ENCODE measurements around the gene TBC1D4.

TBC1D4 gene

GRCh38 chr13:75393839-75394520, 88.0 kb downstream of the TBC1D4 start:
- no peaks in the 10 kb centered on the region for H3K36me3 ChIP-seq (ENCODE audit: insufficient read depth, low read length)
- H3K79me2 ChIP-seq (ENCODE audit: insufficient read depth, low read length): no peaks in the 10 kb centered on the region
- no peaks in the 10 kb centered on the region; the same call in 1 of the 2 replicates for H3K9me3 ChIP-seq (ENCODE audit: insufficient read depth, low read depth, low read length)
- H3K27me3 ChIP-seq (ENCODE audit: insufficient read depth, low read length, poor library complexity, severe bottlenecking): no peaks in the 10 kb centered on the region
- H4K20me1 ChIP-seq (ENCODE audit: insufficient read depth, low read length, poor library complexity, severe bottlenecking): no peaks in the 10 kb centered on the region
- no peak for TF ChIP-seq CTCF (conservative IDR thresholded peaks at IDR 0.05; ENCODE audit: low read length)
- H2AFZ ChIP-seq (ENCODE audit: low read length): no peak overlapping the region
- no peaks in the 10 kb centered on the region for H3K9me2 ChIP-seq (replicated peaks; ENCODE audit: low read depth, low read length)
- H3K4me1 ChIP-seq (ENCODE audit: insufficient read depth, low read length, poor library complexity, severe bottlenecking): no peaks in the 10 kb centered on the region
- no peak overlapping the region for H3K4me2 ChIP-seq (ENCODE audit: low read depth, low read length, poor library complexity, severe bottlenecking)
- no peak overlapping the region for H3K9ac ChIP-seq (ENCODE audit: low read depth, low read length, poor library complexity, severe bottlenecking)
- H3K4me3 ChIP-seq (ENCODE audit: low read length, poor library complexity, severe bottlenecking): no peak overlapping the region
- H3F3A ChIP-seq (ENCODE audit: low read depth): no peaks in the 10 kb centered on the region

GRCh38 chr13:75391432-75392100, 90.4 kb downstream of the TBC1D4 start:
- Histone ChIP-seq H3K79me2 (ENCODE audit: insufficient read depth, low read length) (no peaks in the 10 kb centered on the region), H3F3A (ENCODE audit: low read depth) (no peaks in the 10 kb centered on the region)
- TF ChIP-seq CTCF (conservative IDR thresholded peaks at IDR 0.05; ENCODE audit: low read length): no peak
- no peak for TF ChIP-seq EZH2phosphoT487 (IDR thresholded peaks at IDR 0.05; ENCODE audit: borderline replicate concordance)

GRCh38 chr13:75390229-75390628, 91.7 kb downstream of the TBC1D4 start:
- no peaks in the 10 kb centered on the region for H3K79me2 ChIP-seq (ENCODE audit: insufficient read depth, low read length)
- H3F3A ChIP-seq (ENCODE audit: low read depth): peaks cover 2% of the 10 kb centered on the region; the same call in 1 of the 2 replicates
- H3K9me2 ChIP-seq (replicated peaks; ENCODE audit: low read depth, low read length): no peaks in the 10 kb centered on the region
- no peaks in the 10 kb centered on the region for H3K27me3 ChIP-seq (ENCODE audit: insufficient read depth, low read length, poor library complexity, severe bottlenecking)
- no peaks in the 10 kb centered on the region for H3K9me3 ChIP-seq (ENCODE audit: insufficient read depth, low read depth, low read length)
- H2AFZ ChIP-seq (ENCODE audit: low read length): no peak overlapping the region
- H3K4me3 ChIP-seq (ENCODE audit: low read length, poor library complexity, severe bottlenecking): no peak overlapping the region
- no peaks in the 10 kb centered on the region for H3K36me3 ChIP-seq (ENCODE audit: insufficient read depth, low read length)
- H4K20me1 ChIP-seq (ENCODE audit: insufficient read depth, low read length, poor library complexity, severe bottlenecking): no peaks in the 10 kb centered on the region
- no peak overlapping the region for H3K9ac ChIP-seq (ENCODE audit: low read depth, low read length, poor library complexity, severe bottlenecking)
- H3K4me2 ChIP-seq (ENCODE audit: low read depth, low read length, poor library complexity, severe bottlenecking): no peak overlapping the region
- peaks cover 2% of the 10 kb centered on the region for H3K4me1 ChIP-seq (ENCODE audit: insufficient read depth, low read length, poor library complexity, severe bottlenecking)
- no peak for TF ChIP-seq CTCF (conservative IDR thresholded peaks at IDR 0.05; ENCODE audit: low read length)
- no peak for TF ChIP-seq EZH2phosphoT487 (IDR thresholded peaks at IDR 0.05; ENCODE audit: borderline replicate concordance)

More at GRCh38 chr13:75391432-75392100, 90.4 kb downstream of the TBC1D4 start:
- H3K4me3 ChIP-seq (ENCODE audit: low read length, poor library complexity, severe bottlenecking): no peak overlapping the region
- H3K27me3 ChIP-seq (ENCODE audit: insufficient read depth, low read length, poor library complexity, severe bottlenecking): no peaks in the 10 kb centered on the region
- no peak overlapping the region for H3K4me2 ChIP-seq (ENCODE audit: low read depth, low read length, poor library complexity, severe bottlenecking)
- no peaks in the 10 kb centered on the region for H3K36me3 ChIP-seq (ENCODE audit: insufficient read depth, low read length)
- no peaks in the 10 kb centered on the region for H3K9me3 ChIP-seq (ENCODE audit: insufficient read depth, low read depth, low read length)
- no peak overlapping the region for H3K9ac ChIP-seq (ENCODE audit: low read depth, low read length, poor library complexity, severe bottlenecking)
- H4K20me1 ChIP-seq (ENCODE audit: insufficient read depth, low read length, poor library complexity, severe bottlenecking): no peaks in the 10 kb centered on the region
- no peaks in the 10 kb centered on the region for H3K4me1 ChIP-seq (ENCODE audit: insufficient read depth, low read length, poor library complexity, severe bottlenecking)
- no peak overlapping the region for H2AFZ ChIP-seq (ENCODE audit: low read length)
- no peaks in the 10 kb centered on the region for H3K9me2 ChIP-seq (replicated peaks; ENCODE audit: low read depth, low read length)
